NOMO-1 (cell line): ENCODE measurements around the gene NPB.

Source experiments
- DNase-seq, 2 experiments: peaks; one replicate each; lab custom pipeline; 2025; ENCODE audit not compliant: unreplicated experiment in 2 of 2; lab: John Stamatoyannopoulos, UW

NPB gene

DNA sequence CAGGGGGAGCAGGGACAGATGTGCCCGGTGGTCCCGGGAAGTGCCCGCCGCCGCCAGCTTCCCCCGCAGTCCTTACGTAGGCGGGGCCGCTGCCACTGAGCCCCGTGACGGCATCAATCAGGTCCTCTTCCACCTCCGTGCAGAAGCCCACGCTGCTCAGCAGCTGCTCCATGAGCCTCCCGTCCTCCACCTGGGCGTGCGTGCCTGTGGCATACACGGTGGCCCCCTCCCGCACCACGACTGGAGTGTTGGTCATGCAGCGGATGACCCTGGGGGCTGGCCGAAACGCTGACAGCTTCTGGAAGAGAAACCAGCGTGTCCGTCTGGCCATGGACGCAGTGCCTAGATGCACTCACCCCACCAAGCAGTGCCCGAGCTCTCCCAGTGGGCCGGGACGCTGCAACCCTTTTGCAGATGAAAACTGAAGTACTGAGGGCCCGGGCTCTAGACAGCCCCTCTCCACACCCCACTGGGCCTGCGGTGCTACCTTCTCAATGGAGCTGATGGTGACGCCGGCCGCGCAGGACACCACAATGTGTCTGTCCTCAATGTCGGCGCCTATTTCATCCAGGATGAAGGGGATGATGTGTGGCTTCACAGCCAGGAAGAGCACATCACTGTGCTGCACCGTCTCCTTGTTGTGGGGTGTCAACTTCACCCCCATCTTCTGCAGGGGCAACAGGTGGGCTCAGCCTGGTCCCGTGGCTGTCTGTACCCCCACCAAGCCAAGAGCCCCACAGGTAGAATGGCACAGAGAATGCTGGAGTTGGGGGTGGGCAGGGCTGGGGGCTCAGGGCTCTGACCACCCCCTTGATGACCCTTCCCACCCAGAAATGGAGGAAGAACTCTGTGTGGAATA is 33.0 kb downstream of the NPB start:
- no peak for DNase-seq

DNA sequence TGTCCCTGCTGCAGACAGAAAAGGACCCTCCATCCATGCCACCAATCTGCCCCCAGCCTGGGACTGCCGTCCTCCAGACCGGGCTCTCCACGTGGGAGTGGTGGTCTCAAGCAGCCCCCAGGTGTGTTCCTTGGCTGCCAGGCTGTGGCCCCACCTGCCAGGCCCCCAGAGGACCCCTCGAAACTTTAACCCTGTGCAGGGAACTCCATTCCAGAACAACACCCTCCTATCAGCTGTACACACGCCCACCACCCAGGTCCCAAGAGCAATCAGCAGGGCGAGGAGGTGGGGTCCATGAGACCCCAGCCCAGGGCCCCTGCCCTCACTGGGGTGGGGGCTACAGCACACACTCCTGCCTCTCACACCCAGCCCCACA is 33.7 kb downstream of the NPB start:
- no peak for DNase-seq

GRCh38 chr17:81939218-81939617 is 37.2 kb downstream of the NPB start:
- no peak for DNase-seq

DNA sequence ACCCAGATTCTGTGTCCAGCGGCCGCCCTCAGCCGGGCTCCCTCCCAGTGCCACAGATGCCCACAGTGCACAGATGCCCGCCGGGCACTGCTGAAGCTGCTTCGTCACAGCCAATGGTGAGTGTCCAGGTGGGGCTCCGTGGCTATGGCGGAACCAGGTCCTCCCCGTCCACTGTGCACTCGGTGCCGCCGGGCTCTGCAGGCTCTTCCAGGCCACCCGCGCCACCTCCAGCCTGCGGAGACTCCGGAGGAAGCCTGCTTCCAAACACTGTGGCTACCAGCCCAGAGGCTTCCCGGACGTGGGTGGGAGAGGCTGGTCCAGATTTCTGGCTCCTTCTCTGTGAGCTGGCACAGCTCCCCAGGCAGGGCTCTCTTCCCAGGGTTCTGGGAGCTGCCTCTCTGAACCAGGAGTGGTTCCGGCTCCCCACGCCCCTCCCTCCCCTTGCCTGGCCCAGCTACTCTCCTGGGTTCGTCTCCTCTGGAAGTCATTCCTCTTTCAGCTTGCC is 37.9 kb downstream of the NPB start:
- no peak for DNase-seq

DNA sequence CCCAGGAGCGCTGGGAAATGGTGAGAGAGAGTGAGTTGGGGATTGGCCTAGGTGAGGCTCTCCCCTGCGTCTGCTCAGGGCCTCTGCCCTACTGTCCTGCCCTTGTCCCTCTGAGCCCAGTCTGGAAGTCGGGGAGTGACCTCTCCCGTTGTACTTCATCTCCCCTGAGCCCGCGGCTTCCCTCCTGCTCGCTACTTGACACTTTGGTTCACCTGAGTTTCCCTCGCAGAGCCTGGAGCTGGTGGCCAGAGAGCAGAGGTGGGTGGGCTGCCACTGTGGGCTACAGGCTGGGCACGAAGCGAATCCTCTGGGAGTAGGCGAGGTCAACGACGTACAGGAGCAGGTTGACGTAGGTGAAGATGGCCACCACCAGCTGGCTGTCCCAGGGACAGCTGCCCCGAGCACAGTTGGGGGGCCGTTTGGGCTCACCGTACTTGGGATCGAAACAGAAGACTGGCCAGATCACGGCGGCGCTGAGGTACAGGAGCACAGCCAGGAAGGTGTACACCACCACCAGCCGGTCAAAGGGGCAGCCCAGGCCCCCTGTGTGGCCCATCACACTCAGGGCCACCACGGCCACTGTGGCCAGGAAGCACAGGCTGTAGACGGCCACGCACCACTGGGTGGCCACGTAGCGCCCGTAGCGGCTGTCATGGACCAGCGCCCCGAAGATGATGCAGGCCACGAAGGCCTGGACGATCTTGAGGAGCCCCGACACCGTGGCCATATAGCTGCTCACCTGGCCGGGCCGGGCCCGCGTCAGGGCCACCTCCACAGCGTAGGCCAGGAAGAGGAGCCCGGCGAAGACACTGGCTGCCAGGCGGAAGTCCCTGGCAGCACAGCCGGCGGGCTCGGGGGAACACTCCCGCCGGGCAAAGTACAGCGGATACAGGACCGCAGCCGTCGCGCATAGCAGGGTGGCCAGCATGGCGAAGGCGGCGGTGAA is 38.8 kb downstream of the NPB start:
- DNase-seq: no peak

- DNase-seq: no peak
These were observed 39.6 kb downstream of the NPB start for GRCh38 chr17:81941484-81942166.

DNA sequence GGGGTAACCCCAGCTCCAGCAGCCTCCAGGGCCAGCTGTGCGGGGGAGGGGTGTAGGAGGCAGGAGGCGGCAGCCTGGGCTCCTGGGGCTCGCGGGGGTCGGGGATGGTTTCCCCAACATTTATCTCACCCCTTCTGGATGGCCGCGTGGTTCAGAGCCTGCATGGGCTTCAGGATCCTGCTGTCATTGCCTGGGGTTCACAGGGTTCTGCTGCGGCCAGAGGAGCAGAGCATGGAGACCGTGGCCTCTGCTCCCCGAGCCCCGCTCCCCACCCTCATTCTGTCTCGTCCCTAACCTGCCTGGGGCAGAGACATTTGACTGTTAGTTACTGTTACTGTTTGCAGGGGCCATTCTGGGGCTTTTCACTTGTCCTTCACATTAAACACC is 40.1 kb downstream of the NPB start:
- no peak for DNase-seq

GRCh38 chr17:81944858-81945257 is 42.8 kb downstream of the NPB start:
- DNase-seq: no peak

DNA sequence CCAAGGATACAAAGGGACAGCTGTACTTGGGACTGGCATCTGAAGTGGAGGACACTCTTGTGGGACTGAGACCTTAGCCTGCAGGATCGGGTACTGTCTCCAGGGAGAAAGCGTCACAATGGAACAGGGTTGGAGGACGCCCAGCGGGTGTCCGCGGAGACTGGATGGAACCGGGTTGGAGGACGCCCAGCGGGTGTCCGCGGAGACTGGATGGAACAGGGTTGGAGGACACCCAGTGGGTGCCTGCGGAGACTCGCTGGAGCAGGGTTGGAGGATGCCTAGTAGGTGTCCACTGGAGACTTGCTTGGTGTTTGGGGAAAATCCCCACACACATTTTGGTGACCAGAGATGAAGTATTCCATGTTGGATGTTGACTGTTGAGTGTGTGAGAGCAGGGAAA is 45.2 kb downstream of the NPB start, which contains the start of gene MYADML2:
MYADML2 (minus strand) TSS at position 45 of the 400 bp plus-strand sequence. CDS start 5,492 bp downstream, outside the sequence.
- DNase-seq: no peak

- DNase-seq: no peak
These were observed 46.8 kb downstream of the NPB start for GRCh38 chr17:81948635-81949378.

DNA sequence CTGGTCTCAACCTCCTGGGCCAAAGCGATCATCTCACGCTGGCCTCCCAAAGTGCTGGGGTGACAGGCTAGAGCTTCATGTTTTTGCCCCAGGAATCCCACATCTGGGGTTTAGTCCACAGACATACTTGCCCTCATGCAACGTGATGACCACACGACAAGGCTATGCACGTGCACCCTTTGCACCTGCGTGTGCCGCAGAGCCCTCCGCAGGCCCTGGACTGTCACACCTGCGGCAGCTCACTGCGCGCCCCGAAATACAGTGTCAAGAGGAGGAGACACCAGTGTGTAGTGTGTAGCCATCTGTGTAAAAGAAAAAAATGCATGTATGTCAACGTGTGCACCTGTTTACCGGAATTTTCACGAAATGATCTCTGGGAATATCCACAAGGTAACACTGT is 48.5 kb downstream of the NPB start:
- DNase-seq: no peak

DNA sequence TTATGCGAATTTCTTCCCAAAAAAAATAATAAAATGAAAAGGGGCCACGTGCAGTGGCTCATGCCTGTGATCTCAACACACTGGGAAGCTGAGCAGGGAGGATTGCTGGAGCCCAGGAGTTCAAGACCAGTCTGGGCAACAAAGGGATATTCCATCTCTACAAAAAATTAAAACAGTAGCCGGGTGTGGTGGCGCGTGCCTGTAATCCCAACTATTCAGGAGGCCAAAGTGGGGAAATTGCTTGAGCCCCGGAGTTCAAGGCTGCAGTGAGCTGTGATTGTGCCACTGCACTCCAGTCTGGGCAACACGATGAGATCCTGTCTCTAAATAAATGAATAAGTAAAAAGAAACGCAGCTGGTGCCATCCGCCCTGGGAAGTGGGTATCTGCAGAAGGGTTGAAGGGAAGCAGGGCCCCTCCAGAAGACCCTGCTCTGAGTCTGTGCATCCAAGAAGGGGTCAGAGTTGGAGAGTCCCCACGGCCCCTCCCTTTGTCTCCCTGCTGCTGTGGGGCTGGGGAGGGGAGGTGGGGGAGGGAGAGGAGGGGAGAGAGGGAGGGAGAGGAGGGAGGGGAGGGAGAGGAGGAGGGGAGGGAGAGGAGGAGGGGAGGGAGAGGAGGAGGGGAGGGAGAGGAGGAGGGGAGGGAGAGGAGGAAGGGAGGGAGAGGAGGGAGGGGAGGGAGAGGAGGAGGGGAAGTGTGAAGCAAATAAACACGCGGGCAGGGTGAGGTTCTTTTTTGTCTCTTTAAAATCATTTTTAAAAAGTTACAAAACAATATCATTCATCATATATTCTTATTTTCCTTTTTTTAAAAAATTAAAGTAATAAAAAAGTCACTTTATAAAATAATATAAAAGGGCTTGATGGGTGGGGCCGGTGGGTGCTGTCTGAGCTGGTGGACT is 50.0 kb downstream of the NPB start:
- DNase-seq: no peak
